ENCODE results near the gene TMEM18.
"Not testable (repeated sequence)": the region's sequence is repeated elsewhere in the genome, so short reads cannot be mapped to it uniquely, and the experiment has no call there.

Gene TMEM18

GRCh38 chr2:677056-677958 lies at the start of gene TMEM18:
TSS of gene TMEM18 (minus strand) at chr2:677406. CDS start at chr2:677345, 61 bp downstream.
- peak; percentile 96 to 97 for DNase-seq

GRCh38 chr2:726169-726568 lies 49.0 kb upstream of the TMEM18 start:
- DNase-seq = no peak

- DNase-seq = no peak
Measured at GRCh38 chr2:725468-725867, 48.3 kb upstream of the TMEM18 start.

- no peak for DNase-seq
Measured at GRCh38 chr2:723761-724160, 46.6 kb upstream of the TMEM18 start.

- DNase-seq = no peak
Measured at GRCh38 chr2:720842-721241, 43.6 kb upstream of the TMEM18 start.

- DNase-seq = no peak
Measured at GRCh38 chr2:719734-720133, 42.5 kb upstream of the TMEM18 start.

GRCh38 chr2:719191-719590 lies 42.0 kb upstream of the TMEM18 start:
- DNase-seq = no peak

GRCh38 chr2:717661-718060 lies 40.5 kb upstream of the TMEM18 start:
- no peak for DNase-seq

GRCh38 chr2:715854-716560 lies 38.8 kb upstream of the TMEM18 start:
- no peak for DNase-seq

GRCh38 chr2:715038-715437 lies 37.8 kb upstream of the TMEM18 start:
- DNase-seq = no peak

GRCh38 chr2:714005-714741 lies 37.0 kb upstream of the TMEM18 start:
- DNase-seq = peak; percentile 21 to 41

GRCh38 chr2:710867-711665 lies 33.9 kb upstream of the TMEM18 start:
- no peak for DNase-seq

- no peak for DNase-seq
Measured at GRCh38 chr2:709138-709765, 32.0 kb upstream of the TMEM18 start.

- DNase-seq = no peak
Measured at GRCh38 chr2:708667-709066, 31.5 kb upstream of the TMEM18 start.

GRCh38 chr2:705971-706511 lies 28.8 kb upstream of the TMEM18 start:
- no peak for DNase-seq

- not testable (repeated sequence) for DNase-seq
Measured at GRCh38 chr2:702765-703164, 25.6 kb upstream of the TMEM18 start.

GRCh38 chr2:696999-697627 lies 19.9 kb upstream of the TMEM18 start:
- no peak for DNase-seq

- DNase-seq = peak in 1 of 2 donors; percentile 49
Measured at GRCh38 chr2:696463-696862, 19.3 kb upstream of the TMEM18 start.

- DNase-seq = no peak
Measured at GRCh38 chr2:694906-695510, 17.8 kb upstream of the TMEM18 start.

GRCh38 chr2:694174-694573 lies 17.0 kb upstream of the TMEM18 start:
- DNase-seq = no peak

GRCh38 chr2:693606-694005 lies 16.4 kb upstream of the TMEM18 start:
- no peak for DNase-seq

Measured in CD4-positive, alpha-beta T cell treated with Interferon alpha-2 for 1 hour (primary cell).